ENCODE measurements around the gene COTL1. TPM values are rescaled to one million over a fixed set of nuclear protein-coding genes. Genes with fewer than 3 reads are reported as not detected.

Gene COTL1
- 56.7 and 83.5 TPM in 2 replicates for total RNA-seq

DNA sequence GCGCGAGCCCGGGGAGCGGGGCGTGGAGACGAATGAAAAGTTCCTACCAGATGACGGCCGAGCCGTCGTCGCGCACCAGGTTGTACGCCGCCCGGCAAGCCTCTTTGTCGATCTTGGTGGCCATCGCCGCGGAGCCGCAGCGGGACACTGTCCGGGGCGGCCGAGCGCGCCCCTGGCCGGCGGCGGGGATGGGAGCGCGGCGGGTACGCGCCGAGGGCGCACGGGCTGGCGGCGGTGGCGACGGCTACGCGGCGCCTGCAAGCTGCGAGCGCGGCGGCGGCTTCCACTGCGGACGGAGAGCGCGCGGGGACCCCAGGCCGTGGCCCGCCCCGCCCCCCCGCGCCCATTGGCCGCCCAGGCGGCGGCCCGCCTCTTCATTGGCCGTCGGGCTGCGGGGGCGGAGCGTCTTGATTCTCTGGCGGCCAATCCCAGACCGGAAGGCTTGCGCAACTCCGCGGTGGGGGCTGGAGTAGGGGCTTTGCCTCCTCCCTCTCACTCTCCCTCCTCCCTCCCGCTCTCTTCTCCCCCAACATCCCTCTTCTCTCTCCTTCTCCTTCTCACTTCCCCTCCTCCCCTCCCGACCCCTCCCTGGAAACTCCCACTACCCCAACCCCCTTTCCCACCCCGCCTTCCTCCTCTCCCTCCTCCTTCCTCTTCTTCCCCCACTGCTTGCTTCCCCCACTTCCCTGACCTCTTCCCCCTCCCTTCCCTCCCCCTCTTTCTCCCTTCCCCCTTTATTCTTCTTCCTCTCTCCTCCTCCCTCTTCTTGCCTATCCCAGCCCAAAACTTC, at the start of gene COTL1:
COTL1 (minus strand) TSS at position 288 of the 790 bp plus-strand sequence; CDS start at position 124, 164 bp downstream.

GRCh38 chr16:84647828-84648594, 30.1 kb upstream of the COTL1 start, which contains the start of gene KLHL36:
TSS of gene KLHL36 (plus strand) at chr16:84648511. CDS start at chr16:84650868, 2,357 bp downstream.

Other genes with a start within 250 kb of the COTL1 start
- gene ATP2C2, start 249.5 kb downstream of the COTL1 start, total RNA-seq: 0.06 TPM in 1 of 2 replicates, not detected in the other
- 11.8 and 14.5 TPM in 2 replicates for gene MEAK7, start 113.4 kb downstream of the COTL1 start, total RNA-seq
- gene KLHL36, start 30.4 kb upstream of the COTL1 start, total RNA-seq: 56.7 and 58.0 TPM in 2 replicates
- 32.3 and 37.1 TPM in 2 replicates for gene USP10, start 81.9 kb upstream of the COTL1 start, total RNA-seq
- 1.5 and 4.0 TPM in 2 replicates for gene CRISPLD2, start 201.9 kb upstream of the COTL1 start, total RNA-seq